Nephron (organoid): ENCODE results near the gene ADRA1B.

Experiments
- H3K27ac Mint-ChIP-seq, 3 experiments: 2 replicates each; pipeline ENCODE4 v1.8.0; 2020; ENCODE audit warnings: mixed read lengths in 3 of 3, mild to moderate bottlenecking in 2 of 3, moderate library complexity in 1 of 3
- H3K27me3 Mint-ChIP-seq: 2 replicates; pipeline ENCODE4 v1.8.0; 2021; ENCODE audit warnings: low read depth, mild to moderate bottlenecking, moderate library complexity, mixed read lengths
- H3K36me3 Mint-ChIP-seq: 2 replicates; pipeline ENCODE4 v1.8.0; 2020; ENCODE audit warnings: low read depth, mixed read lengths
- H3K4me1 Mint-ChIP-seq: 2 replicates; pipeline ENCODE4 v1.8.0; 2020; ENCODE audit warnings: mixed read lengths
- H3K4me3 Mint-ChIP-seq, 3 experiments: 2 replicates each; pipeline ENCODE4 v1.8.0; 2020; ENCODE audit warnings: mild to moderate bottlenecking in 3 of 3, mixed read lengths in 3 of 3, moderate library complexity in 2 of 3
- H3K9me3 Mint-ChIP-seq: 2 replicates; pipeline ENCODE4 v1.8.0; 2020; ENCODE audit warnings: mixed read lengths
- TF ChIP-seq, protein P1 (sequence below), 3 experiments: fragments of 200-600 bp; sonication (generic); IDR thresholded peaks; one replicate each; pipeline ENCODE4 v1.5.0; 2021; ENCODE audit warnings: antibody characterized with exemption in 3 of 3; ENCODE audit not compliant: unreplicated experiment in 3 of 3

The ADRA1B gene

DNA sequence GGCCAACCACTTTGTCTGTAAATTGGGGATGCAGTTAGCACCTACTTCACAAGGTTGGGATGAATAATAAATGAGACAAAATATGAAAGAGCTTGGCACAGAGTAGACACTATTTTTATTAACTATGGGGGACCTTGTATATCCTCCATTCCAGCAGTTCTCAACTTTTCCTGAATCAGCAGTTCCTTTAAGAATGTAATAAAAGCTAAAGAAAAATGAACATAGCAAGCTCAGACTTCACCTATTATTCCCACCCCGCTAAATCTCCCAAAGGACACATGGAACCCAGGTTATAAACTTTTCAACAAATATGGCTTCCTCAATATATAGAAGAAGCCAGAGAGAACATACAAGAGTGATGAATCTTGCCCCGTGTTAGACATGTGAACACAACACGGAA, 60.6 kb downstream of the ADRA1B start:
- Mint-ChIP-seq H3K36me3 (no peaks in the 10 kb centered on the region), H3K4me1 (no peaks in the 10 kb centered on the region), H3K9me3 (no peaks in the 10 kb centered on the region), H3K27me3 (peaks cover 90% of the 10 kb centered on the region), H3K27ac (no peak overlapping the region), H3K4me3 (no peak overlapping the region)
- TF ChIP-seq, protein P1, sequence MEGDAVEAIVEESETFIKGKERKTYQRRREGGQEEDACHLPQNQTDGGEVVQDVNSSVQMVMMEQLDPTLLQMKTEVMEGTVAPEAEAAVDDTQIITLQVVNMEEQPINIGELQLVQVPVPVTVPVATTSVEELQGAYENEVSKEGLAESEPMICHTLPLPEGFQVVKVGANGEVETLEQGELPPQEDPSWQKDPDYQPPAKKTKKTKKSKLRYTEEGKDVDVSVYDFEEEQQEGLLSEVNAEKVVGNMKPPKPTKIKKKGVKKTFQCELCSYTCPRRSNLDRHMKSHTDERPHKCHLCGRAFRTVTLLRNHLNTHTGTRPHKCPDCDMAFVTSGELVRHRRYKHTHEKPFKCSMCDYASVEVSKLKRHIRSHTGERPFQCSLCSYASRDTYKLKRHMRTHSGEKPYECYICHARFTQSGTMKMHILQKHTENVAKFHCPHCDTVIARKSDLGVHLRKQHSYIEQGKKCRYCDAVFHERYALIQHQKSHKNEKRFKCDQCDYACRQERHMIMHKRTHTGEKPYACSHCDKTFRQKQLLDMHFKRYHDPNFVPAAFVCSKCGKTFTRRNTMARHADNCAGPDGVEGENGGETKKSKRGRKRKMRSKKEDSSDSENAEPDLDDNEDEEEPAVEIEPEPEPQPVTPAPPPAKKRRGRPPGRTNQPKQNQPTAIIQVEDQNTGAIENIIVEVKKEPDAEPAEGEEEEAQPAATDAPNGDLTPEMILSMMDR (IDR thresholded peaks at IDR 0.05; ENCODE audit: unreplicated experiment in 3 of 3): no peak

DNA sequence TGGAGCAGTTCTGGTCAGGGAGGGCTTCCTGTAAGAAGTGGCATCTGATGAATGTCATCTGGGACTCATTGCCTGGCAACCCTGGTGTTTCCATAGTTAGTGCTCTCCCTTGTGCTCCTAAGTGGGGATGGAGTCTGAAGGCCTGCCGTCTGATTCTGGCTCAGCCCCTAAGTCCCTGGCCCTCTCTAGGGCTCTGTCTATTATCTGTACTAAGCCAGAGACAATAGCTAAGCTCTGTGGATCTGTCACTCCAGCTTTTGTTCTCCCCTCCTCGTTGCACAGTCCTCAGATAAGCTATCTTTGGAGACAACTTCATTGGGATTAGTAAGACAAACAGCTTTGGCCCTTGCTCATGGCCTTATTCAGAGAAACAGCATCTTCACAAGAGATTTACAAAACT, 62.1 kb downstream of the ADRA1B start:
- no peaks in the 10 kb centered on the region for H3K36me3 Mint-ChIP-seq
- no peak overlapping the region for H3K4me3 Mint-ChIP-seq
- no peak overlapping the region for H3K27ac Mint-ChIP-seq
- H3K27me3 Mint-ChIP-seq: peaks cover 94% of the 10 kb centered on the region
- H3K4me1 Mint-ChIP-seq: no peaks in the 10 kb centered on the region
- no peaks in the 10 kb centered on the region for H3K9me3 Mint-ChIP-seq
- TF ChIP-seq, protein P1 (IDR thresholded peaks at IDR 0.05; ENCODE audit: unreplicated experiment in 3 of 3): no peak

DNA sequence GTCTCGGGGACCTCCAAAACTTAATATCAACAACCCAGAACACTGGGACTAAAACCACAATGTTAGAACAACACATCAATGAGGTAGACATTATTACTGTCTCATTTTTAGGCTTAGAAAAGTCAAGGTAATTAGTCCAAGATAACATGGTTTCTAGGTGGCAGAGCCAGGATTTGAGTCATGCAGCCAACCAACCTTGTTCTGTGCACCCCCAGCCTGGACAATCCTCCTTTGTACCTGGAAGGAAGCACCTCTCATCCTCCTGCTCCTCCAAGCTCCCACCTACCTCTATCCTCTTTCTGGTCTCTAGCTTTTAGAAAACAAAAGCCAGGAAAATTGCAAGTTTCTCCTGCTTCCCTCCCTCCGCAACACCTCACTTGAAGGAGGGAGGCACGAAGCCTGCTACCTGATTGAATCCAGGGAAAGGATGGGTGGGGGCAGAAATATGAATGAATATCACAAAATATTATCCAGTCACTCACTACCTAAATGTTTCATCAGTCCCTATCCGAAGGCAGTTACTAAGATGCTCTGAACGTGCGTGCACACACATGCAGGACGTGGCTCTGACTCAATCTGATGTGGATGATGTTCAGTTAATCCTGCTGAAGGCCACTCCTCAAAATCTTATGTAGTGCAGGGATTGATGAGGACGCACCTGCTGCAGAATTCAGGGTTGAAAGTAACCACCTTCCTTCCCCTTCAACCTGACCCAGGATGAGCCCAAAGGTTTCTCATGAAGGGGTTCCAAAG, 66.3 kb downstream of the ADRA1B start:
- TF ChIP-seq, protein P1 (IDR thresholded peaks at IDR 0.05; ENCODE audit: unreplicated experiment in 3 of 3): no peak
- Mint-ChIP-seq H3K36me3 (no peaks in the 10 kb centered on the region), H3K4me3 (no peak overlapping the region), H3K27ac (no peak overlapping the region), H3K9me3 (no peaks in the 10 kb centered on the region), H3K27me3 (peaks cover 92% of the 10 kb centered on the region), H3K4me1 (no peaks in the 10 kb centered on the region)

DNA sequence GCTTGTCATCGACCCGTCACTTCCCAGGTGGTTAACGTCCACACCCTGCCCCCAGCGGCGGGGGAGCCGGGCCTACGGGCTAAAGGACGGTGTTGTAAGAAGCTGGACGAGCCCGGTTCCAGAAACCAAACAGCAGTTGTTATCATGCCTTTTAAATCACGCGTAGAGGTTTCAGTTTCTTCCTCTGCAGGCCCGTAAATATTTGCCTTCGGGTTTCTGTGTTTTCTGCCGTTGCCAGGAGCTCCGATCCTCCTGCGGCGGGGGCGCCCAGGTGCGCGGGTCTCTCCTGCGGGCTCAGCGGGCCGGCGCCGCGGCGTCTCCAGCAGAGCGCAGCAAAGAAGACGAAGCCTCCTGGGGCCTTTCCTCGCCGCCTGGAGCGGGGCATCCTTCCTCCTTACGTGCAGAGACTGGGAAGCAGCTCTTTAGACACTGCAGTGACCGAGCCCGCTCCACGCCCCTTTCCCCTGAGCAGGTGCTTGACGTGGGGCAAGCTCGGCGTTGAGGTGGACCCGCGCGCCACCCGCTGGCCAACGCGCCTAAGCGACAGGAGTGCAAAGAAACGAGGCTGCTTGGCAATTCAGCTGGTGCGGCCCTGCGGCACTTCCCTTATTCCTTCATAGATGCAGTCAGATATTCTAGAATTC, 70.9 kb downstream of the ADRA1B start:
- H3K4me1 Mint-ChIP-seq: no peaks in the 10 kb centered on the region
- no peak overlapping the region for H3K27ac Mint-ChIP-seq
- peak overlapping the region; percentile 57 to 68 (median 64) for H3K4me3 Mint-ChIP-seq
- no peaks in the 10 kb centered on the region for H3K36me3 Mint-ChIP-seq
- peaks cover 8% of the 10 kb centered on the region for H3K9me3 Mint-ChIP-seq
- peaks cover 93% of the 10 kb centered on the region for H3K27me3 Mint-ChIP-seq
- TF ChIP-seq, protein P1 (IDR thresholded peaks at IDR 0.05; ENCODE audit: unreplicated experiment in 3 of 3): peak; percentile 75 to 88 (median 82)

DNA sequence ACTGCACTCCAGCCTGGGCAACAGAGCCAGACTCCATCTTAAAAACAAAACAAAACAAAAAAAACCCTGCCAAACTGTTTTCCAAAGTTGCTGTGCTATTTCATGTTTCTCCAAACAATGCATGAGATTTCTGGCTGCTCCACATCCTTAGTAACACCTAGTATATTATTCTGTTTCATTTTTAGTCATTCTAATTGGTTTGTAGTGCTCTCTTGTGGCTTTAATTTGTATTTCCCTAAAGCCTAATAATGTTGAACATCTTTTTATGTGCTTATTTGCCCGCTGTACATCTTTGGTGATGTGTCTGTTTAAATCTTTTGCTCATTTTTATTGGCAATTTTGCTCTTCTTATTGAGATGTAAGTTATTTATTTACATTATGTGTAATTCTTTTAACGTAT, 74.2 kb downstream of the ADRA1B start:
- Mint-ChIP-seq H3K27ac (no peak overlapping the region), H3K4me3 (no peak overlapping the region)

More for the DNA sequence above, 74.2 kb downstream of the ADRA1B start:
- TF ChIP-seq, protein P1 (IDR thresholded peaks at IDR 0.05; ENCODE audit: unreplicated experiment in 3 of 3): peak in 2 of 3 experiments; percentile 10 to 15
- Mint-ChIP-seq H3K9me3 (peaks cover 10% of the 10 kb centered on the region), H3K36me3 (no peaks in the 10 kb centered on the region), H3K4me1 (no peaks in the 10 kb centered on the region), H3K27me3 (peaks cover 70% of the 10 kb centered on the region)
